PFSK-1 (cell line): ENCODE results near the gene MTA3.

ENCODE experiments used
- FOXP2 ChIP-seq: optimal IDR thresholded peaks from 2 replicates; pipeline ENCODE3; 2011; ENCODE audit warnings: borderline replicate concordance, control low read depth, inconsistent platforms; ENCODE audit not compliant: insufficient read depth; ENCODE audit errors: extremely low read length, extremely low read depth
- POLR2AphosphoS5 ChIP-seq: IDR thresholded peaks from 2 replicates; pipeline ENCODE4 v1.6.1; 2012; ENCODE audit warnings: low read depth, mild to moderate bottlenecking, control low read depth, low read length, moderate library complexity
- SIN3A ChIP-seq: IDR thresholded peaks from 2 replicates; pipeline ENCODE4 v1.6.1; 2012; ENCODE audit warnings: mild to moderate bottlenecking, low read length, moderate library complexity, borderline replicate concordance; ENCODE audit not compliant: insufficient read depth
- TAF1 ChIP-seq: IDR thresholded peaks from 2 replicates; pipeline ENCODE4 v1.6.1; 2012; ENCODE audit warnings: low read length, control low read depth, borderline replicate concordance; ENCODE audit not compliant: insufficient read depth
- TF ChIP-seq, protein P1 (sequence below), 2 experiments: IDR thresholded peaks; 2 replicates each; pipeline versions ENCODE4 v1.6.1 to v1.8.0; 2011 to 2012; ENCODE audit warnings: low read depth in 2 of 2, low read length in 2 of 2, control low read depth in 1 of 2, inconsistent platforms in 1 of 2, mild to moderate bottlenecking in 1 of 2, moderate library complexity in 1 of 2; ENCODE audit not compliant: insufficient read depth in 1 of 2

MTA3 gene

GRCh38 chr2:42607101-42607637 lies 38.7 kb downstream of the MTA3 start:
- no peak for TF ChIP-seq TAF1
- TF ChIP-seq POLR2AphosphoS5, result no peak
- TF ChIP-seq, protein P1, sequence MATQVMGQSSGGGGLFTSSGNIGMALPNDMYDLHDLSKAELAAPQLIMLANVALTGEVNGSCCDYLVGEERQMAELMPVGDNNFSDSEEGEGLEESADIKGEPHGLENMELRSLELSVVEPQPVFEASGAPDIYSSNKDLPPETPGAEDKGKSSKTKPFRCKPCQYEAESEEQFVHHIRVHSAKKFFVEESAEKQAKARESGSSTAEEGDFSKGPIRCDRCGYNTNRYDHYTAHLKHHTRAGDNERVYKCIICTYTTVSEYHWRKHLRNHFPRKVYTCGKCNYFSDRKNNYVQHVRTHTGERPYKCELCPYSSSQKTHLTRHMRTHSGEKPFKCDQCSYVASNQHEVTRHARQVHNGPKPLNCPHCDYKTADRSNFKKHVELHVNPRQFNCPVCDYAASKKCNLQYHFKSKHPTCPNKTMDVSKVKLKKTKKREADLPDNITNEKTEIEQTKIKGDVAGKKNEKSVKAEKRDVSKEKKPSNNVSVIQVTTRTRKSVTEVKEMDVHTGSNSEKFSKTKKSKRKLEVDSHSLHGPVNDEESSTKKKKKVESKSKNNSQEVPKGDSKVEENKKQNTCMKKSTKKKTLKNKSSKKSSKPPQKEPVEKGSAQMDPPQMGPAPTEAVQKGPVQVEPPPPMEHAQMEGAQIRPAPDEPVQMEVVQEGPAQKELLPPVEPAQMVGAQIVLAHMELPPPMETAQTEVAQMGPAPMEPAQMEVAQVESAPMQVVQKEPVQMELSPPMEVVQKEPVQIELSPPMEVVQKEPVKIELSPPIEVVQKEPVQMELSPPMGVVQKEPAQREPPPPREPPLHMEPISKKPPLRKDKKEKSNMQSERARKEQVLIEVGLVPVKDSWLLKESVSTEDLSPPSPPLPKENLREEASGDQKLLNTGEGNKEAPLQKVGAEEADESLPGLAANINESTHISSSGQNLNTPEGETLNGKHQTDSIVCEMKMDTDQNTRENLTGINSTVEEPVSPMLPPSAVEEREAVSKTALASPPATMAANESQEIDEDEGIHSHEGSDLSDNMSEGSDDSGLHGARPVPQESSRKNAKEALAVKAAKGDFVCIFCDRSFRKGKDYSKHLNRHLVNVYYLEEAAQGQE (IDR thresholded peaks at IDR 0.05; ENCODE audit: insufficient read depth in 1 of 2, low read depth in 2 of 2, low read length in 2 of 2), result no peak
- TF ChIP-seq FOXP2, result no peak
- TF ChIP-seq SIN3A, result no peak

DNA sequence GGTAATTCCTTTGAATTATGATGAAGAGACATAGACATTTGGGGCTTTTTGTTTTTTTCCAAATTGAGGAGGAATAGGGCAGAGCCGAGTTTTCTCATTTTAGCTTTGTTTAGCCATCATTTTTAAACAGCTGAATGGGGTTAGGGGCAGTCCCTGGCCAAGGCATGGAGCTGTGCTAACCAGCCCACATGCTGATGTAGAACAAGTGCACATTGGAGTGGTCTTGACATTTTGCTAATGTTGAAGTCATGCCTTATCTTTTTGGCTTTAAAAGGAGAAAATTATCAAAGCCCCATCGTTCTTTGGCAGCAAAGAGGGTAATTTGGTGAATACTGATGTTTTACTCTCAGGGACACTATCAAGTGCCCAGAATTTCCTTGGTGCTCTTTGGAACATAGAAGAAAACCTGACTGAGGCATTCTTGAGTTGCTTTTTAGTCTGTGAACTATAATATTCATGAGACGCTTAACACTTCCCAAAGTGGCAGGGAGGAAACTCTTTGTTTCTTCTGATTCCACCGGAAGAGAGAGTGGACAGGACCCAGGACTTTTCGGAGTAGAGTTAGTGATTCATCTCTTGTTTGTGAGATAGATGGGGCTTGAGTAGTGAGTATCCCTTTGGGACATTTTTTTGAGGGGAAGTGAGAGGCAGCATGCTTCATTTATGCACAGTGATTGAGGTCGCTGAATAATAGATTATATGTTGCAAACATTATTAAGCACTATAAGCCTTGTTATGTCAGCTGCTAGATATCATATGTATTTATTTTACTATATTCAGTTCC lies 45.0 kb downstream of the MTA3 start:
- TF ChIP-seq POLR2AphosphoS5 (no peak), SIN3A (no peak), TAF1 (no peak), FOXP2 (no peak)
- TF ChIP-seq, protein P1 (IDR thresholded peaks at IDR 0.05; ENCODE audit: insufficient read depth in 1 of 2, low read depth in 2 of 2, low read length in 2 of 2), result no peak

DNA sequence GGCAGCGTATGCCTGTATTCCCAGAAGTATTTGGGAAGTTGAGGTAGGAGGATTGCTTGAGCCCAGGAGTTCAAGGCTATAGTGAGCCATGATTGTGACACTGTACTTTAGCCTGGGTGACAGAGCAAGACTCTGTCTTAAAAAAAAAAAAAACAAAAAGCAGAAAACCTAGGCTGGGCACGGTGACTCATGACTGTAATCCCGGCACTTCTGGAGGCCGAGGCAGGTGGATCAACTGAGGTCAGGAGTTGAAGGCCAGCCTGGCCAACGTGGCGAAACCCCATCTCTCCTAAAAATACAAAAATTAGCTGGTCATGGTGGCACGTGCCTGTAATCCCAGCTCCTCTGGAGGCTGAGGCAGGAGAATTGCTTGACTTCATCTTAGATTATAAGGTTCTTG lies 46.4 kb downstream of the MTA3 start:
- TF ChIP-seq, protein P1 (IDR thresholded peaks at IDR 0.05; ENCODE audit: insufficient read depth in 1 of 2, low read depth in 2 of 2, low read length in 2 of 2), result no peak
- TF ChIP-seq FOXP2 (no peak), SIN3A (no peak)

DNA sequence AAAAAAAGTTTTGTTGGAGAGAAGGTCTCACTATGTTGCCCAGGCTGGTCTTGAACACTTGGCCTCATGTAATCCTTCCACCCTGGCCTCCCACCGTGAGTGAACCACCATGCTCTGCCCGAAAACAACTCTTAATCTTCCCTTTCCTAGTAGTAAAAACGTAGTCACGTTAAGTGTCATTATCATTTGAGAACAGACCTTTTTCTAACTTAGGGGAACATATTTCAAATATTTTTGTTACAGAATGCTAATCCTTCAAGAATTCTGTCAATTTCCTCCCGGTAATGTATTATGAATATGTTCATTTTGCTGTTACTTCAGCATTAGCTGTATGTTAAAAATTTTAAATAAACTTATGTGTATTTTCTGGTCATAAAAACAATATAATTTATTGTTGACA lies 49.7 kb downstream of the MTA3 start:
- TF ChIP-seq TAF1 (no peak), SIN3A (no peak), POLR2AphosphoS5 (no peak), FOXP2 (no peak)
- TF ChIP-seq, protein P1 (IDR thresholded peaks at IDR 0.05; ENCODE audit: insufficient read depth in 1 of 2, low read depth in 2 of 2, low read length in 2 of 2), result no peak
